HFFc6 (cell line): ENCODE measurements around the gene FRMD1. TPM values are rescaled to one million over a fixed set of nuclear protein-coding genes. Genes with fewer than 3 reads are reported as not detected.

Experiments
- DNase-seq: peaks from one replicate; pipeline ENCODE4 v3.0.0-alpha.2; 2018
- H3K27ac Mint-ChIP-seq: 2 replicates; pipeline ENCODE4 v1.8.0; 2020; ENCODE audit warnings: mild to moderate bottlenecking, mixed read lengths
- H3K27me3 Mint-ChIP-seq: 2 replicates; pipeline ENCODE4 v1.8.0; 2021; ENCODE audit warnings: mild to moderate bottlenecking, moderate library complexity, mixed read lengths; ENCODE audit not compliant: insufficient read depth
- H3K36me3 Mint-ChIP-seq: 2 replicates; pipeline ENCODE4 v1.8.0; 2021; ENCODE audit warnings: low read depth, mixed read lengths
- H3K4me1 Mint-ChIP-seq: 2 replicates; pipeline ENCODE4 v1.8.0; 2020; ENCODE audit warnings: low read depth, mixed read lengths
- H3K4me3 Mint-ChIP-seq: 2 replicates; pipeline ENCODE4 v1.8.0; 2020; ENCODE audit warnings: mild to moderate bottlenecking, moderate library complexity, mixed read lengths
- H3K9me3 Mint-ChIP-seq: 2 replicates; pipeline ENCODE4 v1.8.0; 2020; ENCODE audit warnings: mild to moderate bottlenecking, mixed read lengths
- CTCF ChIP-seq: fragments of 200-600 bp; sonication (generic); IDR thresholded peaks from 2 replicates; pipeline ENCODE4 v1.5.0; 2021; ENCODE audit warnings: antibody characterized with exemption, mild to moderate bottlenecking
- total RNA-seq, 6 experiments: library from RNA; stranded (reverse); fragmentation: NEBNext Ultra II Directional; extraction: Animal tissue kit (Norgen Biotek cat#: 25700); gene quantifications; 2 replicates in 1 of 6; 3 replicates in 5 of 6; pipeline ENCODE4 v1.2.3, GENCODE V29; 2021

FRMD1 gene
- total RNA-seq, 6 experiments from 2014 or later: not detected

GRCh38 chr6:168049277-168049676 is 29.7 kb downstream of the FRMD1 start:
- Mint-ChIP-seq H3K27ac (no peak overlapping the region), H3K4me1 (no peaks in the 10 kb centered on the region), H3K36me3 (no peaks in the 10 kb centered on the region), H3K27me3 (peaks cover 2% of the 10 kb centered on the region; the same call in 1 of the 2 replicates), H3K9me3 (no peaks in the 10 kb centered on the region), H3K4me3 (no peak overlapping the region)
- no peak for TF ChIP-seq CTCF
- no peak for DNase-seq

- Mint-ChIP-seq H3K4me1 (no peaks in the 10 kb centered on the region), H3K27me3 (peaks cover 2% of the 10 kb centered on the region; the same call in 1 of the 2 replicates), H3K9me3 (no peaks in the 10 kb centered on the region), H3K36me3 (no peaks in the 10 kb centered on the region), H3K4me3 (no peak overlapping the region), H3K27ac (no peak overlapping the region)
- TF ChIP-seq CTCF: no peak
- no peak for DNase-seq
Measured at GRCh38 chr6:168048724-168049025, 30.3 kb downstream of the FRMD1 start.

GRCh38 chr6:168047841-168048723 is 30.9 kb downstream of the FRMD1 start:
- no peak for DNase-seq
- Mint-ChIP-seq H3K36me3 (no peaks in the 10 kb centered on the region), H3K4me1 (no peaks in the 10 kb centered on the region), H3K9me3 (no peaks in the 10 kb centered on the region), H3K4me3 (no peak overlapping the region), H3K27me3 (peaks cover 2% of the 10 kb centered on the region; the same call in 1 of the 2 replicates), H3K27ac (no peak overlapping the region)
- TF ChIP-seq CTCF: no peak

- no peaks in the 10 kb centered on the region for H3K36me3 Mint-ChIP-seq
- H3K27ac Mint-ChIP-seq: no peak overlapping the region
- no peaks in the 10 kb centered on the region for H3K4me1 Mint-ChIP-seq
- peaks cover 8% of the 10 kb centered on the region for H3K27me3 Mint-ChIP-seq
- TF ChIP-seq CTCF: no peak
- no peak for DNase-seq
- H3K4me3 Mint-ChIP-seq: no peak overlapping the region
- no peaks in the 10 kb centered on the region for H3K9me3 Mint-ChIP-seq
Measured at GRCh38 chr6:168046696-168047095, 32.3 kb downstream of the FRMD1 start.

GRCh38 chr6:168045706-168046620 is 33.0 kb downstream of the FRMD1 start:
- Mint-ChIP-seq H3K36me3 (no peaks in the 10 kb centered on the region), H3K27me3 (peaks cover 5% of the 10 kb centered on the region; the same call in 1 of the 2 replicates), H3K4me1 (no peaks in the 10 kb centered on the region), H3K4me3 (no peak overlapping the region), H3K27ac (no peak overlapping the region), H3K9me3 (no peaks in the 10 kb centered on the region)
- DNase-seq: no peak
- no peak for TF ChIP-seq CTCF
